CD4-positive, CD25-positive, alpha-beta regulatory T cell (primary cell): Measurements from ENCODE around the gene ZNF547. TPM values are rescaled to one million over a fixed set of nuclear protein-coding genes. Genes with fewer than 3 reads are reported as not detected.
"Not testable (repeated sequence)": the region's sequence is repeated elsewhere in the genome, so short reads cannot be mapped to it uniquely, and the experiment has no call there.

Source experiments
- ATAC-seq, 2 donors: fragments of 150-1000 bp; cut with Tn5 transposase; one replicate each; pipeline ENCODE4 v1.10.0; 2021; ENCODE audit warnings: low read depth in 2 of 2, moderate number of reproducible peaks in 2 of 2, moderate library complexity in 1 of 2
- DNase-seq, 3 donors: peaks; one replicate each; pipeline versions ENCODE4 v3.0.0 to v3.0.0-alpha.2; 2012 to 2022; ENCODE audit warnings: mixed read lengths in 1 of 3
- H3K27ac ChIP-seq: one replicate; pipeline ENCODE4 v1.7.0; 2013; ENCODE audit warnings: mild to moderate bottlenecking, low read length; ENCODE audit not compliant: insufficient read depth, poor library complexity, severe bottlenecking
- H3K27me3 ChIP-seq: one replicate; pipeline ENCODE4 v1.7.0; 2013; ENCODE audit warnings: low read length; ENCODE audit not compliant: control insufficient read depth, insufficient read depth
- H3K36me3 ChIP-seq: one replicate; pipeline ENCODE4 v1.7.0; 2013; ENCODE audit warnings: mild to moderate bottlenecking, low read length, moderate library complexity; ENCODE audit not compliant: control insufficient read depth, insufficient read depth
- H3K4me1 ChIP-seq: 2 replicates; pipeline ENCODE4 v1.7.0; 2013; ENCODE audit warnings: mild to moderate bottlenecking, low read length; ENCODE audit not compliant: insufficient read depth, control insufficient read depth, poor library complexity, severe bottlenecking
- H3K4me3 ChIP-seq: one replicate; pipeline ENCODE4 v1.7.0; 2013; ENCODE audit warnings: low read depth, mild to moderate bottlenecking, low read length, moderate library complexity
- H3K9me3 ChIP-seq, 2 experiments: 1 replicate in 1 of 2; 2 replicates in 1 of 2; pipeline ENCODE4 v1.7.0; 2013; ENCODE audit warnings: low read length in 2 of 2, mild to moderate bottlenecking in 1 of 2, moderate library complexity in 1 of 2; ENCODE audit not compliant: control insufficient read depth in 2 of 2
- H3K27ac Mint-ChIP-seq, 3 donors: one replicate each; pipeline ENCODE4 v1.8.0; 2020 to 2022; ENCODE audit warnings: mild to moderate bottlenecking in 3 of 3, mixed read lengths in 3 of 3, moderate library complexity in 2 of 3
- H3K27me3 Mint-ChIP-seq: one replicate; pipeline ENCODE4 v1.8.0; 2022; ENCODE audit warnings: mild to moderate bottlenecking, mixed read lengths
- H3K36me3 Mint-ChIP-seq: one replicate; pipeline ENCODE4 v1.8.0; 2020; ENCODE audit warnings: mixed read lengths
- H3K4me1 Mint-ChIP-seq, 4 donors: one replicate each; pipeline ENCODE4 v1.8.0; 2020 to 2022; ENCODE audit warnings: mixed read lengths in 4 of 4, mild to moderate bottlenecking in 1 of 4
- H3K4me3 Mint-ChIP-seq, 4 donors: one replicate each; pipeline ENCODE4 v1.8.0; 2020 to 2022; ENCODE audit warnings: mild to moderate bottlenecking in 4 of 4, mixed read lengths in 4 of 4, moderate library complexity in 3 of 4
- H3K9me3 Mint-ChIP-seq, 7 donors: one replicate each; pipeline ENCODE4 v1.8.0; 2020 to 2022; ENCODE audit warnings: mixed read lengths in 7 of 7, mild to moderate bottlenecking in 3 of 7, moderate library complexity in 2 of 7
- polyA plus RNA-seq, 4 donors: library from polyadenylated mRNA; unstranded; fragments of 300-500 nt; fragmentation: Illumina TruSeq; gene quantifications; one replicate each; pipeline ENCODE4 v1.2.3, GENCODE V29; 2021
- total RNA-seq: library from RNA; stranded (reverse); gene quantifications from one replicate; pipeline ENCODE4 v1.2.3, GENCODE V29; 2022

The ZNF547 gene
- total and polyA plus RNA-seq, 5 donors from 2014 or later = 0.77 to 2.1 (median 1.7) TPM; not detected in 1

DNA sequence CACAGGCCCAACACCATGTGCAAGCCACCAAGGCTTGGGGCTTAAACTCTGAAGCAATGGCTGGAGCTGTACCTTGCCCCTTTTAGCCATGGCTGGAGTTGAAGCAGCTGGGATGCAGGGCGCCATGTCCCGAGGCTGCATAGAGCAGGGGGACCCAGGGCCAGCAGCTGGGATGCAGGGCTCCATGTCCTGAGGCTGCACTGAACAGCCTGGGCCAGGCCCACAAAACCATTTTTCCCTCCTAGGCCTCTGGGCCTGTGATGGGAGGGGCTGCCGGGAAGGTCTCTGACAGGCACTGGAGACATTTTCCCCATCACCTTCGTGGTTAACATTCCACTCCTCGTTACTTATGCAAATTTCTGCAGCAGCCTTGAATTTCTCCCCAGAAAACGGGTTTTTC is 10.8 kb downstream of the ZNF547 start:
- H3K27me3 Mint-ChIP-seq = no peaks in the 10 kb centered on the region
- Histone ChIP-seq H3K36me3 (peaks cover 38% of the 10 kb centered on the region), H3K4me1 (no peaks in the 10 kb centered on the region), H3K27ac (no peak overlapping the region), H3K27me3 (no peaks in the 10 kb centered on the region), H3K4me3 (no peak overlapping the region), H3K9me3 (peaks cover 35 to 66% of the 10 kb centered on the region in 2 experiments)
- H3K4me1 Mint-ChIP-seq = peaks cover 0 to 3% (median 0%) of the 10 kb centered on the region in 4 donors
- no peak for DNase-seq
- H3K36me3 Mint-ChIP-seq = peaks cover 68% of the 10 kb centered on the region
- H3K9me3 Mint-ChIP-seq = peaks cover 2 to 57% (median 35%) of the 10 kb centered on the region in 7 donors
- H3K27ac Mint-ChIP-seq = no peak overlapping the region
- ATAC-seq = no peak
- H3K4me3 Mint-ChIP-seq = no peak overlapping the region

DNA sequence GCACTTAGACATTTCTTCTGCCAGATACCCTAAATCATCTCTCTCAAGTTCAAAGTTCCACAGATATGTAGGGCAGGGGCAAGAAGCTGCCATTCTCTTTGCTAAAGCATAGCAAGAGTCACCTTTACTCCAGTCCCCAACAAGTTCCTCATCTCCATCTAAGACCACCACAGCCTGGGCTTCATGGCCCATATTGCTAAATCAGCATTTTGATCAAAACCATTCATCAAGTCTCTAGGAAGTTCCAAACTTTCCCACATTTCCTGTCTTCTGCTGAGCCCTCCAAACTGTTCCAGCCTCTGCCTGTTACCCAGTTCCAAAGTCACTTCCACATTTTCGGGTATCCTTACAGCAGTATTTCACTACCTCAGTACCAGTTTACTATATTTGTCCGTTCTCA is 11.3 kb downstream of the ZNF547 start:
- H3K27me3 Mint-ChIP-seq, H3K4me1 Mint-ChIP-seq, H3K27me3 ChIP-seq, ATAC-seq, H3K4me1 ChIP-seq, H3K27ac ChIP-seq, DNase-seq, H3K4me3 ChIP-seq: not testable (repeated sequence)
- H3K36me3 Mint-ChIP-seq = peaks cover 67% of the 10 kb centered on the region
- peaks cover 4 to 60% (median 35%) of the 10 kb centered on the region in 7 donors for H3K9me3 Mint-ChIP-seq
- peak overlapping the region in 1 of 3 donors; percentile 71 for H3K27ac Mint-ChIP-seq
- Histone ChIP-seq H3K9me3 (peaks cover 39 to 71% of the 10 kb centered on the region in 2 experiments), H3K36me3 (peaks cover 38% of the 10 kb centered on the region)
- peak overlapping the region in 1 of 4 donors; percentile 4 for H3K4me3 Mint-ChIP-seq

DNA sequence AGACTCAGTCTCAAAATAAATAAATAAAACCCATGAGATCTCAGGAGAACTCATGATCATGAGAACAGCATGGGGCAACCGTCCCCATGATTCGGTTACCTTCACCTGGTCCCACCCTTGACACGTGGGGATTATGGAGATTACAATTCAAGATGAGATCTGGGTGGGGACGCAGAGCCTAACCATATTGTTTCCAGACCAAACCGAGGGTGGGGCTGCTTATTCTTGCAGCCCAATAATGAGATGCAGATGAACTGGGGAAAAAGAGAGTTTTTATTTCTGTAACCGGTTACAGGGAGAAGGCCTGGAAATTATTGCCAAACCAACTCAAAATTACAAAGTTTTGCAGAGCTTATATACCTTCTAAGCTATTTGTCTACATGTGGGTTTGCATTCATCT is 12.8 kb downstream of the ZNF547 start:
- H3K27me3 Mint-ChIP-seq = no peaks in the 10 kb centered on the region
- H3K4me3 Mint-ChIP-seq = no peak overlapping the region
- no peak overlapping the region for H3K27ac ChIP-seq
- H3K4me3 ChIP-seq = no peak overlapping the region
- peaks cover 37% of the 10 kb centered on the region for H3K36me3 ChIP-seq
- peaks cover 4 to 68% (median 33%) of the 10 kb centered on the region in 7 donors for H3K9me3 Mint-ChIP-seq
- DNase-seq (no peak), ATAC-seq (no peak)
- peaks cover 48 to 85% of the 10 kb centered on the region in 2 experiments for H3K9me3 ChIP-seq
- no peak overlapping the region for H3K27ac Mint-ChIP-seq
- peaks cover 60% of the 10 kb centered on the region for H3K36me3 Mint-ChIP-seq
- no peaks in the 10 kb centered on the region for H3K4me1 ChIP-seq
- H3K27me3 ChIP-seq = no peaks in the 10 kb centered on the region
- H3K4me1 Mint-ChIP-seq = no peaks in the 10 kb centered on the region

DNA sequence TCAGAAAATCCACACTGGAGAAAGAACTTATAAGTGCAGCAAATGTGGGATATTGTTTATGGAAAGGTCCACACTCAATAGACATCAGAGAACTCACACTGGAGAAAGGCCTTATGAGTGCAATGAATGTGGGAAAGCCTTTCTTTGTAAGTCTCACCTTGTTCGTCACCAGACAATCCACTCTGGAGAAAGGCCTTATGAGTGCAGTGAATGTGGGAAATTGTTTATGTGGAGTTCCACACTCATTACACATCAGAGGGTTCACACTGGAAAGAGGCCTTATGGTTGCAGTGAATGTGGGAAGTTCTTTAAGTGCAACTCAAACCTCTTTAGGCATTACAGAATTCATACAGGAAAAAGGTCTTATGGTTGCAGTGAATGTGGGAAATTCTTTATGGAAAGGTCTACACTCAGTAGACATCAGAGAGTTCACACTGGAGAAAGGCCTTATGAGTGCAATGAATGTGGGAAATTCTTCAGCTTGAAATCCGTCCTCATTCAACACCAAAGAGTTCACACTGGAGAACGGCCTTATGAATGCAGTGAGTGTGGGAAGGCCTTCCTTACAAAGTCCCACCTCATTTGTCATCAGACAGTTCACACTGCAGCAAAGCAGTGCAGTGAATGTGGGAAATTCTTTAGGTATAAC is 14.3 kb downstream of the ZNF547 start:
- H3K27me3 Mint-ChIP-seq = no peaks in the 10 kb centered on the region
- H3K27ac Mint-ChIP-seq = no peak overlapping the region
- no peaks in the 10 kb centered on the region for H3K27me3 ChIP-seq
- no peaks in the 10 kb centered on the region for H3K4me1 Mint-ChIP-seq
- H3K4me3 Mint-ChIP-seq = no peak overlapping the region
- no peak for ATAC-seq
- peaks cover 45% of the 10 kb centered on the region for H3K36me3 Mint-ChIP-seq
- H3K27ac ChIP-seq = no peak overlapping the region
- no peaks in the 10 kb centered on the region for H3K4me1 ChIP-seq
- no peak for DNase-seq
- H3K36me3 ChIP-seq = peaks cover 26% of the 10 kb centered on the region
- H3K4me3 ChIP-seq = no peak overlapping the region
- peaks cover 1 to 71% (median 29%) of the 10 kb centered on the region in 7 donors for H3K9me3 Mint-ChIP-seq
- peaks cover 46 to 76% of the 10 kb centered on the region in 2 experiments for H3K9me3 ChIP-seq

DNA sequence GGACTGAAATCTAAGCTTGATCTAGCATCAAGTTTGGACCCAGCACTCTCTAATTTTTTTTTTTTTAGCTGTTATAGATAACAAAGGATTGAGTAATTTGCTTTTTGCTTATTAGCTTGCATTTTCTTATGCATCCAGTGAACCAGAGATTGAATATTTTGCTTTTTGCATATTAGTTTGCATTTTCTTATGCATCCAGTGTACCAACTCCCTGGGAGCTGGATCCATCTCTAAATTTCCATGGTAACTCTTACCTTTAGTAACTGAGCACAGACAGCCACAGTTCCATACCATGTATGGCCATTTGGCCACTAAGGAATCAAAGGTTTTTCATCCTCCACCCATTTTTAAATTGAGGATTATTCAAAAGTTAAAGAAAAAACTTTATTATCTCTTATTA is 17.6 kb downstream of the ZNF547 start:
- Histone ChIP-seq H3K36me3 (peaks cover 16% of the 10 kb centered on the region), H3K4me1 (no peaks in the 10 kb centered on the region), H3K27ac (no peak overlapping the region), H3K27me3 (no peaks in the 10 kb centered on the region), H3K9me3 (peaks cover 46 to 51% of the 10 kb centered on the region in 2 experiments), H3K4me3 (no peak overlapping the region)
- Mint-ChIP-seq H3K27ac (no peak overlapping the region), H3K4me1 (no peaks in the 10 kb centered on the region), H3K27me3 (no peaks in the 10 kb centered on the region), H3K9me3 (peaks cover 1 to 50% (median 17%) of the 10 kb centered on the region in 7 donors), H3K36me3 (peaks cover 21% of the 10 kb centered on the region), H3K4me3 (no peak overlapping the region)
- no peak for ATAC-seq
- no peak for DNase-seq

DNA sequence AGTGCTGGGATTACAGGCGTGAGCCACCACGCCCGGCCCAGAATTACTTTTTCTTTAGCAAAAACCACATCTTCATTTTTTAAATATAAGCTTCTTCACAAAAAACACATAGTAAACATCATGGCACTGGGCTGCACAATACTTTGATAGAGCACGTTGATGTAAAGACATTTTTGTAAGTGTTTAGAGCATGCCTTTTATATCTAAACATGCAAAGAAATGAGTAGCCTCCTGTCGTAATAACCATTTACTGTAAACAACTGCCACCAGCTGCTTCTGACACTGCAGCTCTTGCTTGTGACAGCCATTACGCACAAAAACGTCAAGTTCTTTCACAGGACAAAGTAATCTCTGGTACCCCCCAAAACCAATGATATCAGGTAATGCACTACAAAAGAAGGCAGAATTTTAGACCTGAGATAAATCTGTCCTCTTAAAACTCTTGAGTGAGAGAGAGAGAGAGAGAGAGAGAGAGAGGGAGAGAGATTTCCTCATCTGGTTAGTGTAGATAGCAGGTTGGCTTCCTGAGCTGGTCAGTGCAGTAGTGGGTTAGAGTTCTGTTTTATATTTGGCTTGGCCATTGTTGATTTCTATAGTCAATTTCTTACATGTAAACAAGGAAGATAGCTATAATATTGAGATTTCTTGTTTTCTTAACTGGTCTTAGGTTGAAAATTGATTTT is 19.6 kb downstream of the ZNF547 start:
- H3K4me3 Mint-ChIP-seq = peak overlapping the region in 1 of 4 donors; percentile 4
- Histone ChIP-seq H3K27ac (no peak overlapping the region), H3K27me3 (no peaks in the 10 kb centered on the region), H3K4me1 (no peaks in the 10 kb centered on the region), H3K36me3 (peaks cover 3% of the 10 kb centered on the region), H3K4me3 (no peak overlapping the region), H3K9me3 (peaks cover 31% of the 10 kb centered on the region in 2 experiments)
- no peak overlapping the region for H3K27ac Mint-ChIP-seq
- peaks cover 0 to 5% (median 0%) of the 10 kb centered on the region in 4 donors for H3K4me1 Mint-ChIP-seq
- DNase-seq (no peak), ATAC-seq (no peak)
- peaks cover 7% of the 10 kb centered on the region for H3K36me3 Mint-ChIP-seq
- peaks cover 3 to 39% (median 15%) of the 10 kb centered on the region in 7 donors for H3K9me3 Mint-ChIP-seq
- H3K27me3 Mint-ChIP-seq = no peaks in the 10 kb centered on the region

DNA sequence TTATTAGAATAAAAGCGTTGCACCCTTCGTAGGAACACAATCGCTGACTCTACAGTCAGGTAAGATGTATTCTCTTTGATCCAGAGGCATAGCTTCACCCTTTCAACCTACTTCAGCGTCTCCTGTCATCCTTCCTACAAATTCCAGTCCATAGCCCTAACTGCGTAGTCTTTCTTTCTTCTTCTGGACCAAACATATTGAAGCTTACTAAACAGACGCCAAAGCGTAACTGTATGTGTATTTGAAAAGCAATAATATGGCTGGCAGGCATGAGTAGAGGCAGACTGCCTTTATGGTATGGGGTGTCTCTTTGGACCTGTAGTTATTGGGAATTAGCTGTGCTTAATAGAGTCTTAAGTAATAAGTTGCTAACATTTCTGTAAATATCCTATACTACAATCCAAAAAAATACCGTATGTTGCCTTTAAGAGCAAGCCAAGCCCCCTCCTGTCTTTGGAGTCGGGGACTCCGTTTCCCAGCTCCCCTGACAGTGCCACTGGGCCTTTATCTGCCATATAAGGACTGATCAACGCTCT is 25.9 kb downstream of the ZNF547 start:
- Mint-ChIP-seq H3K27ac (peak overlapping the region; percentile 97 to 98 (median 97)), H3K4me1 (peaks cover 13 to 36% (median 27%) of the 10 kb centered on the region in 4 donors), H3K36me3 (peaks cover 34% of the 10 kb centered on the region), H3K27me3 (no peaks in the 10 kb centered on the region), H3K9me3 (peaks cover 1 to 28% (median 16%) of the 10 kb centered on the region in 7 donors), H3K4me3 (peak overlapping the region; percentile 94 to 98 (median 96))
- Histone ChIP-seq H3K36me3 (peaks cover 17% of the 10 kb centered on the region), H3K9me3 (peaks cover 9 to 15% of the 10 kb centered on the region in 2 experiments), H3K27ac (peak overlapping the region; percentile 94), H3K4me1 (peaks cover 15% of the 10 kb centered on the region), H3K4me3 (peak overlapping the region; percentile 83), H3K27me3 (no peaks in the 10 kb centered on the region)
- no peak for DNase-seq
- ATAC-seq = no peak
